Activated naive CD8-positive, alpha-beta T cell (primary cell): Measurements from ENCODE around the gene MEGF9.

Experiments
- H3K27ac Mint-ChIP-seq: one replicate; pipeline ENCODE4 v1.8.0; 2021; ENCODE audit warnings: mixed read lengths
- H3K27me3 Mint-ChIP-seq: one replicate; pipeline ENCODE4 v1.8.0; 2021; ENCODE audit warnings: mixed read lengths
- H3K36me3 Mint-ChIP-seq: one replicate; pipeline ENCODE4 v1.8.0; 2021; ENCODE audit warnings: mixed read lengths
- H3K4me1 Mint-ChIP-seq: one replicate; pipeline ENCODE4 v1.8.0; 2021; ENCODE audit warnings: low read depth, mixed read lengths
- H3K4me3 Mint-ChIP-seq: one replicate; pipeline ENCODE4 v1.8.0; 2021; ENCODE audit warnings: mild to moderate bottlenecking, mixed read lengths
- H3K9me3 Mint-ChIP-seq: one replicate; pipeline ENCODE4 v1.8.0; 2021; ENCODE audit warnings: low read depth, mixed read lengths

MEGF9 gene

DNA sequence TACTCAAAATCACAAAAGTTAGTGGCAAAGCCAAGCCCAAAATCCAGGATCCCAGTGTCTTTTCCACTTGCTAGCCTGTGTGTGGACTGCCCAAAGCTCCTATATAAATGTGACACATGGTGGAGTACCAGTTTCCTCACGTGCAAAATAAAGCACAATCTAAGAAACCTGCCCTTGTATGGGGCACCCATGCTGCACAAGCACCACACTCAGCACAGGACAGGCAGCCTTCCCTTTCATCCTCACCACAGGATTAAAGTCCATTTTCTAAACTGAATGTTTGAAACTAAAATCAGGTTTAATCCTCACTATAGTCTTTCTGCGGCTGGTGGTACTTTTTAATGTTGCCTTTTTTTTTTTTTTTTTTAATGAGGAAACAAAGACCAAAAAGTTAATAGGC, 139.8 kb downstream of the MEGF9 start:
- H3K9me3 Mint-ChIP-seq = no peaks in the 10 kb centered on the region
- H3K36me3 Mint-ChIP-seq = peaks cover 3% of the 10 kb centered on the region
- no peaks in the 10 kb centered on the region for H3K27me3 Mint-ChIP-seq
- no peak overlapping the region for H3K4me3 Mint-ChIP-seq
- H3K27ac Mint-ChIP-seq = no peak overlapping the region
- H3K4me1 Mint-ChIP-seq = peaks cover 40% of the 10 kb centered on the region

DNA sequence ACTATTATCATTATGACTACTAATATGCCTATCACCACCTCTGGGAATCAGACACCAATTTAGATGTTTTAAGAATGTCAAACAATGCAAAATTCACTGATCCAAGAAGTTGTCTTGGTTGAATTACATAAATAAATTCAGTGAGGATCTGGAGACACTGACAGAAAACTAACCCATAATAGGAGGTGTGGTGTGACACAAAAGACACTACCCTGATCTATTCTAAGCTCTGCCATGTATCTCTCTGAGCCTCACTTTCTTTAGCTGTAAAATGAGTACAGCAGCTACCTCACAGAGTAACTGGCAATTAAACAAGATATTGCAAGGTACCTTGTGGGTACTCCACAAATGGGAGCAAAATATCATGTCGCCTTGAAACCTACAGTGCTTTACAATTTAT, 141.8 kb downstream of the MEGF9 start:
- Mint-ChIP-seq H3K36me3 (peaks cover 4% of the 10 kb centered on the region), H3K4me1 (peaks cover 24% of the 10 kb centered on the region), H3K27ac (no peak overlapping the region), H3K4me3 (no peak overlapping the region), H3K27me3 (no peaks in the 10 kb centered on the region), H3K9me3 (no peaks in the 10 kb centered on the region)

DNA sequence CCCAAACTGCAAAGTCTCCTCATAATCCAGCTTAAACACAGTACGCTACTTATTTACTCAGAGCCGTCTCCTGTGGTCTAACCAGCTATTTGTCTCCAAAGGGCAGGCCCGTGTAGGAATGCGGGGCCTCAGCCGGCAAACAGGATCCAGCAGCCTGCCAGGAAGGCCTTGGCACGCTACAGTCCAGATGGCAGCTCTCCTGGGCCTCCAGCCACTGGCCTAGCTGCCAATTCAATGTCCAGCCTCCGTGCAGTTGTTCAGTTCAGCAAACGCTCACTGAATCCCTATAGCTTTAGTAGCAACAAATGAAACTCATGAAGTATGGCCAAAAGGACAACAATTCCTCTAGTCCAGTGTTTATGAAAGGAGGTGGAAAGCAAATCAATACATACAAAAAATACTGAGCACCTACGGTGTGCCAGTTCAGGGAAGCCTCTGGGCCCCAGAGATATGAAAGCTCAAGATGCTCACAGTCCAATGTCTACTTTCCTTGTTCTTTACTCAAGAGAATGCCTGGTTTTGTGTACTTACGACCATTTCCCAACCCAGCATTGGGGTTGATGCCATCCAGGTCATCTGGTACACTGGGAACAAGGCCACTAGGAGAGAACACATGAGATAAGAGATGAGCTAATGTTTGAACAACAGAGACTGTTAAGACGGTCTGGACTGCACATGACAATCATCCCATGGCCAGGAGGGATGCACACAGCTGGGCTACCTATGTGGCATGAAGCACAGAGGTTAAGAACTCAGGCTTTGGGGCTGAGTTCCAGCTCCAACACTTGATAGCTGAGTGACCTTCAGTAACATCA, 142.6 kb downstream of the MEGF9 start:
- Mint-ChIP-seq H3K36me3 (peaks cover 5% of the 10 kb centered on the region), H3K4me1 (peaks cover 17% of the 10 kb centered on the region), H3K27me3 (no peaks in the 10 kb centered on the region), H3K9me3 (no peaks in the 10 kb centered on the region), H3K4me3 (no peak overlapping the region), H3K27ac (no peak overlapping the region)

DNA sequence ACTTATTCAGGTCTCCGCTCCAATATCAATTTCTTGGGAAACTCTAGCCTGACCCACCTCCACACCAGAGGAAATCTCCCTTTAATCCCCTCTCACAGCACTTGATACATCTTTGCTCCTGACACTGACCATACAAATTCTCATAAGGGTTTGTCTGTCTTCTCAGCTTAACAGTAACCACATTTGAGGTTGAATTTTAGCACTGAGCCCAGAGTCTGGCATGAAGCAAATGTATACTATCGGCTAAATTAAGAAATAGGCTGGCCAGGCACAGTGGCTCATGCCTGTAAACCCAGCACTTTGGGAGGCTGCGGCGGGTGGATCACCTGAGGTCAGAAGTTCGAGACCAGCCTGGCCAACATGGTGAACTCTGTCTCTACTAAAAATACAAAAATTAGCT, 144.0 kb downstream of the MEGF9 start:
- H3K4me3 Mint-ChIP-seq = no peak overlapping the region
- no peaks in the 10 kb centered on the region for H3K27me3 Mint-ChIP-seq
- H3K36me3 Mint-ChIP-seq = peaks cover 8% of the 10 kb centered on the region
- H3K27ac Mint-ChIP-seq = no peak overlapping the region
- H3K9me3 Mint-ChIP-seq = no peaks in the 10 kb centered on the region
- H3K4me1 Mint-ChIP-seq = peaks cover 6% of the 10 kb centered on the region

DNA sequence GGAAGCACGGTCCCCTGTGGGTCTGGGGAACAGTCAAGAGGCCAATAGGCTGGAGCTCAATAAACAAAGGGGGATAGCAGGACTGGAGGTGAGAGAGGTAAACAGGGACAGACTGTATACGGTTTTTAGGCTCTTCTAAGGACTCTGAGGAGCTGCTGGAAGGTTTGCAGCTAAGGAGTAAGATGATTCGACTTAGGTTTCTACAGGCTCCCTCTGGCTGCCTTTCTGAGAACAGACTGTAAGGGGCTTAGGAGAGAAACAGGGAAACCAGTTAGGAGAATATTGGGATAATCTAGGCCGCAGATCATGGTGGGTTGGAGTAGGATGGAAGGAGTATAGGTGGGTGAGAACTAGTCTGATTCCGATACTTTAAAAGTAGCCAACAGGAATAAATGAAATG, 144.7 kb downstream of the MEGF9 start:
- H3K36me3 Mint-ChIP-seq = peaks cover 11% of the 10 kb centered on the region
- peaks cover 5% of the 10 kb centered on the region for H3K4me1 Mint-ChIP-seq
- no peak overlapping the region for H3K27ac Mint-ChIP-seq
- H3K27me3 Mint-ChIP-seq = no peaks in the 10 kb centered on the region
- no peaks in the 10 kb centered on the region for H3K9me3 Mint-ChIP-seq
- no peak overlapping the region for H3K4me3 Mint-ChIP-seq

DNA sequence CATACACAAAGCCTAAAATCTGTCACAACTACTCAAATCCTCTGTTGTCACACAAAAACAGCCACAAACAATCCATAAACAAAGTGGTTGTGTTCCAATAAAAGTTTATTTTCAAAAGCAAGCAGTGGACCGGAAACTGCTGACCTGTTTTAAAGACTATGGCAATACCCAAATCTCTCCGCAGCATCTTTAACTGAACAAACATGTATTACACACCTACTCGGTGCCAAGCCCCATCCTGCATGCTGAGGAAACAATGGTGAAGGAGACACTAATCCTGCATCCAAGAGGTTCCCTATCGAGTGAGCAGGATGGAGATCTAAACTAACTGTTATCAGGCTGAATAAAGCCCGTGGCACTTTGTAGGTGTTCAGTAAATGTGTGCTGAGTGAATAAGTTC, 145.5 kb downstream of the MEGF9 start:
- Mint-ChIP-seq H3K4me1 (peaks cover 4% of the 10 kb centered on the region), H3K36me3 (peaks cover 11% of the 10 kb centered on the region)

DNA sequence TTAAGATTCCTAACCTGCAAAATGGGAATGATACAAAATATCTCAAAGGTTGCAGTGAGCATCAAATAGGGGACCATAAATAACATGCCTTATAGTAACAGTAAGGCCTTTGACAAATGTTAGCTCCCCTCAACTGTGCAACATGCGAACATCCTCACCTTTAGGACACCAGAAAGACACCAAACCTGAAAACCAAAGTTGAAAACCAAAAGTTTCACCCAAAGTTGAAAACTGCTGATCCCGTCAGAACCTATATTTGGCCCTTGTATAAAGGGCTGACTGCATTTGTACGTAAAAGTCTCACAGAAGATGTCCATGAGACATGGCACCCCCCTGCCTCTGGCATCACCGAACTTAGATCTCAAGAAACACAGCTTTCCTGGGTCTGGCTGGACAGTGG, 146.4 kb downstream of the MEGF9 start:
- H3K27ac Mint-ChIP-seq = no peak overlapping the region
- H3K27me3 Mint-ChIP-seq = no peaks in the 10 kb centered on the region
- H3K36me3 Mint-ChIP-seq = peaks cover 17% of the 10 kb centered on the region
- peaks cover 3% of the 10 kb centered on the region for H3K4me1 Mint-ChIP-seq
- no peaks in the 10 kb centered on the region for H3K9me3 Mint-ChIP-seq
- no peak overlapping the region for H3K4me3 Mint-ChIP-seq

More for the DNA sequence above, 145.5 kb downstream of the MEGF9 start:
- no peaks in the 10 kb centered on the region for H3K27me3 Mint-ChIP-seq
- no peak overlapping the region for H3K4me3 Mint-ChIP-seq
- no peak overlapping the region for H3K27ac Mint-ChIP-seq
- H3K9me3 Mint-ChIP-seq = no peaks in the 10 kb centered on the region

DNA sequence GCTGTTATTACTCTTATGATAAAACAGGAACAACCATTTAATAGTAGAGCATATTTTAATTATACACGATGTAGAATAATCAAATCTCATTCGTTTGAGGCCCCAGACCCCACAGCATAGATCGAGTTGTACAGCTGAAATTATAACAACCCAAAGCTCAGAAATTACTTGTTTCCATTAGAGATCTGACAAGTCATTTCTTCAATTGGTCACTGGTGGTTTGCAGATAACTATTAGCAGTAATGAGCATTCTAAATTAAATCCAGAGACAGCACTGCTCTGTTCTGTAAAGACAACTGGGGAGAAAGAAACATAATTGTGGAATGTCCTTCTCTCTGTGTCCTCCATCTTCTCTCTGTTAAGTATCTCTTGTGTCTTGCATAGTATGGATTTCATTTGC, 147.2 kb downstream of the MEGF9 start:
- Mint-ChIP-seq H3K27me3 (no peaks in the 10 kb centered on the region), H3K36me3 (peaks cover 22% of the 10 kb centered on the region), H3K9me3 (no peaks in the 10 kb centered on the region), H3K4me3 (no peak overlapping the region), H3K27ac (no peak overlapping the region), H3K4me1 (peaks cover 7% of the 10 kb centered on the region)

DNA sequence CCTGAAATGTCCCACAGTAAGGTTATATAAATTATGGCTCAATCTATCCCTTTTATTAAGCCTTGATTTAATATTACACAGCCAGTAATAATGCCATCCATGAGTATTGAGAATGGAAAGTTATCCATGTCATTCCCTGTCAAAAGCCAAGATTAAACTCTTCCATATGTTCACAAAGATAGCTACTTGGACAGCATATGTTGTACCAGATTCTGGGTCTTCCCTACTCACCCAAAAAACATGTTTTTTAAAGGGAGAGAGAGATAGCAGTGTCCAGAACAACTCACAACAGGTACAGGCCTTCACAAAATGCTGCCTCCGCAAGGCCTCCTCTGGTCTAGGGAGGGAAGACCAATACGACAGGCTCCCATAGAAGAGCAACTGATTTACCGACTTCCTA, 149.7 kb downstream of the MEGF9 start:
- H3K27me3 Mint-ChIP-seq = no peaks in the 10 kb centered on the region
- no peaks in the 10 kb centered on the region for H3K9me3 Mint-ChIP-seq
- peaks cover 22% of the 10 kb centered on the region for H3K36me3 Mint-ChIP-seq
- H3K4me1 Mint-ChIP-seq = peaks cover 7% of the 10 kb centered on the region
- H3K4me3 Mint-ChIP-seq = no peak overlapping the region
- H3K27ac Mint-ChIP-seq = no peak overlapping the region

DNA sequence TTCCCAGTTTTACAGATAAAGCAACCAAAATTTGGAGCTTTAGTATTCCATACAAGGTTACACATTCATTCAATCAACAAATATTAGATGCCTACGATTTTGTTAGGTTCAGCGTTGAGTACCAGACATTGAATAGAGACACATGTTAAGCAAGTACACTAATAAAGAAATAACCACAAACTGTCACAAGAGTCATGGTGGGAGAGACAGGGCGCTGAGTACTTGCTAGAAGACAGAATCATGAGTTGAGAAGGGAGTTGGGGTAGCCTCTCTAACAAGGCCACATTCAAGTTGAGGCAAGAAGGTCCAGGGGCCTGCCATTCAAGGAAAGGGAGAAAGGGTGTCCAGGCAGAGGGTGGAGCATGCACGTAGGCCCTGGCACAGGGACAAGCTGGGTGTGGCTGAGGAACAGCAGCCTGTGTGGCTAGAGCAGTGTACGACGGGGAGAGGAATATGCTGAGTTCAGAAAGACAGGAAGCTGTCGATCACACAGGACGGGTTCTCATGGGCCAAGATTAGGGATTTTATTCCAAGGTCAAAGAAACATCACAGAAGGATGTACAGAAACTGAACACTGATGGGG, 151.3 kb downstream of the MEGF9 start:
- no peaks in the 10 kb centered on the region for H3K27me3 Mint-ChIP-seq
- no peak overlapping the region for H3K27ac Mint-ChIP-seq
- no peak overlapping the region for H3K4me3 Mint-ChIP-seq
- no peaks in the 10 kb centered on the region for H3K9me3 Mint-ChIP-seq
- peaks cover 25% of the 10 kb centered on the region for H3K36me3 Mint-ChIP-seq
- H3K4me1 Mint-ChIP-seq = peaks cover 9% of the 10 kb centered on the region

DNA sequence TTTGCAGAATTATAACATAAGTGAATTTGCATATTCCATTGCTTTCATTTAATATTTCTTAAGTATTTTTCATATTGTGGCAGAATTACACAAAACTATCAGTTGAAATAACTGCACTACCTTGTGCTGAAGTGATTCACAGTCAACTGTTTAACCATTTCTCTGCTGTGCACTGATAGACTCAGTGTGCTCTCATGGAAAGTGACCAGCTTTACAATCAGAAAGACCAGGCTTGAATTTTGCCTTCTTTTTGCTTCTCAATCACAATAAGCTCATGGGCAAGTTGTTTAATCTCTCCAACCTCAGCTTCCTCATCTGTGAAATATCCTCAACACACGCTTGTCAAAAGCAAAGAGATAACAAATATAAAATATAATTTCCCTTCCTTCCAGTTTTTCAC, 152.6 kb downstream of the MEGF9 start:
- Mint-ChIP-seq H3K4me1 (peaks cover 9% of the 10 kb centered on the region), H3K4me3 (no peak overlapping the region), H3K27ac (no peak overlapping the region), H3K27me3 (no peaks in the 10 kb centered on the region), H3K36me3 (peaks cover 25% of the 10 kb centered on the region), H3K9me3 (no peaks in the 10 kb centered on the region)

DNA sequence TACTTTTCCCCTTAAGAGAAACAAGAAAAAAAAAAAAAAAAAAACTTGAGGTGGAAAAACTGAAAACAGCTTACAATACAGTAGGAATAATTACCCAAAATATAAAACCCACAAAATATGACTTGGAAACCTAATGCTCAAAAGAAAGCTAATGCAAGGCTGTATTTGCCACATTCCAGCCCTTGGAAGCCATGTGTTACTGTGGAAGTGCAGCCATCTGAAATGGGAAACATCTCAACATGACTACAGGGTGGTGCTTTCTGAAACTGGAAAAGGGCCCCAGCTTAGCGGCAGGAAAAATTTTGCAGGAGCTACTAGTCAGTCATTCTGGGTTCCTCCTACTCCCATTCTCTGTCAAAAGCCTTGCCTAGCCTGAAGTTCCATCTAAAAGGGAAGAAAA, 154.7 kb downstream of the MEGF9 start:
- H3K27ac Mint-ChIP-seq = no peak overlapping the region
- no peaks in the 10 kb centered on the region for H3K27me3 Mint-ChIP-seq
- H3K9me3 Mint-ChIP-seq = no peaks in the 10 kb centered on the region
- no peak overlapping the region for H3K4me3 Mint-ChIP-seq
- H3K4me1 Mint-ChIP-seq = peaks cover 12% of the 10 kb centered on the region
- H3K36me3 Mint-ChIP-seq = peaks cover 27% of the 10 kb centered on the region

DNA sequence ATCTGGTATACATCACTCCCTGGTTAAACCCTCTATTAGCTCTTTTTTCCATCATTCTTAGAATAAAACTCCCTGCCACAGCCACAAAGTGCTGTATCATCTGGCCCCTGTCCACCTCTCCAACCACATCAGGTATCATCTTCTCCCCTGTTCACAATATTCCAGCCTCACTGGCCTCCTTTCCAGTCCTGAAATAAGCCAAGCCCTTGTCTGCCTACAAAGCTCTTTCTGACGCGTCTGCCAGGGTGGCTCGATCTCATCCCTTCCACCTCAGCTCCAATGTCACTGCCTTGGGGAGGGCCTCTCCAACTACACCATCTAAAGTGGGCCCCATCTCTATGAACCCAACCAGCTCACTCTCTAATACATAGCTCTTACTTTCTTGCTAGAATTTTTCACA, 155.8 kb downstream of the MEGF9 start:
- peaks cover 12% of the 10 kb centered on the region for H3K4me1 Mint-ChIP-seq
- no peak overlapping the region for H3K4me3 Mint-ChIP-seq
- H3K36me3 Mint-ChIP-seq = peaks cover 24% of the 10 kb centered on the region
- no peaks in the 10 kb centered on the region for H3K9me3 Mint-ChIP-seq
- H3K27me3 Mint-ChIP-seq = no peaks in the 10 kb centered on the region
- no peak overlapping the region for H3K27ac Mint-ChIP-seq

DNA sequence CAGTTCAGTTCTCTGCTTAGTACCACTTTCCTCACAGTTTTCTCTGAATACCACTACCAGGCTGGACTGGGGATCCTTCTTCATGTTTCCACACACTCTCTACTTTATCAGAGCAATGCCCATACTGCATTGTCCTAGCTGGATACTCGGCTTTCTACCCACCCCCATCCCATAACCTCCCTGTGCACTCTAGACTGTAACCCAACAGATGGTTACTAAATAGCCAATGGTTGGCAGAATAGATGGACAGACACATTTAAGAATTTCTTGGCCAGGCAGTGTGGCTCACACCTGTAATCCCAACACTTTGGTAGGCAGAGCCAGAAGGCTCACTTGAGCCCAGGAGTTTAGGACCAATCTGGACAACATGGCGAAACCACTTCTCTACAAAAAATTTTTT, 157.1 kb downstream of the MEGF9 start:
- H3K4me3 Mint-ChIP-seq = no peak overlapping the region
- no peaks in the 10 kb centered on the region for H3K27me3 Mint-ChIP-seq
- peak overlapping the region; percentile 34 for H3K27ac Mint-ChIP-seq
- no peaks in the 10 kb centered on the region for H3K9me3 Mint-ChIP-seq
- H3K4me1 Mint-ChIP-seq = peaks cover 5% of the 10 kb centered on the region
- H3K36me3 Mint-ChIP-seq = peaks cover 19% of the 10 kb centered on the region

DNA sequence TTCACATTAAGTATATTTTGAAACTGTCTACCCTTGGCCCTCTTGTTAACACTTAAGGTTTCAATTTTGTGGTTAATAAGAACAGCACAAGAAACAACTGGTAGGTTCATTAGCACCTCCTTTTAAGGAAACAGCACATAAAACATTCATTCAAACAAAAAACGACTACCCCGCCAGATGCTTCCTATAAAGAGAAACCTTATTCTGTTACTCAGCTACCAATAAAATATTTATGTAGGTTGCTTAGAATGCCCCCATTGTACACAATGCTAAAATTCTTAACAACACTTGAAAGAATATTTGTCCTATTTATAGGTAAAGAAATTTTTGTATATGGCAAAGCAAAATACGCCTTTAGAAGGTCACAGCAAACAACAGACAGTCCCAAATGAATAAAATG, 157.5 kb downstream of the MEGF9 start:
- no peak overlapping the region for H3K27ac Mint-ChIP-seq
- H3K4me1 Mint-ChIP-seq = peaks cover 5% of the 10 kb centered on the region
- H3K27me3 Mint-ChIP-seq = no peaks in the 10 kb centered on the region
- peaks cover 19% of the 10 kb centered on the region for H3K36me3 Mint-ChIP-seq
- no peaks in the 10 kb centered on the region for H3K9me3 Mint-ChIP-seq
- no peak overlapping the region for H3K4me3 Mint-ChIP-seq

DNA sequence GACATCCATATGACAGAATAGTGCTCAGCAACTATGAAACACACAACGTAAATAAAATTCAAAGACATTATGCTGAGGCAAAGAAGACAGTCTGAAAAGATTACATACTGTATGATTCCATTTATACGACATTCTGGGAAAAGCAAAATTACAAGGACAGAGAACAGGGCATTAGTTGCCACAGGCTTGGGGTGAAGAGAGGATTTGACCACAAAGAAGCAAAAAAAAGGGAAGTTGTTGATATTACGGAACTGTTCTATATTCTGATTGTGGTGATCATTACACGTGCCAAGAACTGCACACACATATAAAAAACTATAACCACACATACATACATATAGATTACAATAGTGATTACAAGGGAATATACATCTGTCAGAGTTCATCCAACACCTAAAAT, 158.4 kb downstream of the MEGF9 start:
- Mint-ChIP-seq H3K27me3 (no peaks in the 10 kb centered on the region), H3K9me3 (no peaks in the 10 kb centered on the region), H3K36me3 (peaks cover 23% of the 10 kb centered on the region), H3K4me1 (peaks cover 5% of the 10 kb centered on the region), H3K4me3 (no peak overlapping the region), H3K27ac (no peak overlapping the region)
